ENCODE data around the gene SLC22A17. TPM values are rescaled to one million over a fixed set of nuclear protein-coding genes. Genes with fewer than 3 reads are reported as not detected.
"Not testable (repeated sequence)": the region's sequence is repeated elsewhere in the genome, so short reads cannot be mapped to it uniquely, and the experiment has no call there.

SLC22A17 gene
- total and polyA plus RNA-seq, 2 donors: 30.5 to 40.8 TPM

DNA sequence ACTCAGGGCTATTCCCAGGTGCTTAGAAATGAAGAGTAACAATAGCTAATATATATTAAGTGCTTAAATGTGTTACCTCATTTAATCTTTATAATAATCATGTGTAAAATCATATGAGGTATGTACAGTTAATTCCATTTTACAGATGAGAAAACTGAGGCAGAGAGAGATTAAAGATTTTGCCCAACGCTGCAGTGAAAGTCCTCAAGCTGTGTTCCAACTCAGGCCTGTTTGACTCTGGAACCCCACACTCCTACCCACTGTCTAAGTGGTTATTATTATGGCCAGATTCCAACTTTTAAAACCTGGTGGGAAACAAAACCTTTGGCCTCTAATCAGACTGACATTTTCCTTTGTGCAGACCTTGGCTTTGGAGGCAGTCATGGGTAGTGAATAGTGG lies 34.3 kb upstream of the SLC22A17 start:
- Histone ChIP-seq H3K27ac (ENCODE audit: low read depth) (no peak overlapping the region), H3K4me3 (ENCODE audit: low read depth, low read length) (no peak overlapping the region), H3K4me1 (ENCODE audit: insufficient read depth) (no peaks in the 10 kb centered on the region), H3K36me3 (ENCODE audit: insufficient read depth) (no peaks in the 10 kb centered on the region)
- DNase-seq (ENCODE audit: extremely low spot score): no peak
- WGBS: 97% methylated on average over 1 of the region's 1 CpG

GRCh38 chr14:23386266-23386657 lies 33.6 kb upstream of the SLC22A17 start:
- H3K27ac ChIP-seq (ENCODE audit: low read depth); H3K36me3 ChIP-seq (ENCODE audit: insufficient read depth); H3K4me1 ChIP-seq (ENCODE audit: insufficient read depth); DNase-seq (ENCODE audit: extremely low spot score); H3K4me3 ChIP-seq (ENCODE audit: low read depth, low read length): not testable (repeated sequence)
- WGBS: 89% methylated on average over 17 of the region's 17 CpGs

- no peak overlapping the region for H3K4me3 ChIP-seq (ENCODE audit: low read depth, low read length)
- DNase-seq (ENCODE audit: extremely low spot score): no peak
- no peak overlapping the region for H3K27ac ChIP-seq (ENCODE audit: low read depth)
- no peaks in the 10 kb centered on the region for H3K4me1 ChIP-seq (ENCODE audit: insufficient read depth)
- WGBS: 88% methylated on average over 18 of the region's 18 CpGs
- no peaks in the 10 kb centered on the region for H3K36me3 ChIP-seq (ENCODE audit: insufficient read depth)
These were observed 33.1 kb upstream of the SLC22A17 start for GRCh38 chr14:23385642-23386265.

- no peak overlapping the region for H3K27ac ChIP-seq (ENCODE audit: low read depth)
- WGBS: 75% methylated on average over 2 of the region's 2 CpGs
- no peak for DNase-seq (ENCODE audit: extremely low spot score)
- no peaks in the 10 kb centered on the region for H3K36me3 ChIP-seq (ENCODE audit: insufficient read depth)
- H3K4me1 ChIP-seq (ENCODE audit: insufficient read depth): no peaks in the 10 kb centered on the region
- H3K4me3 ChIP-seq (ENCODE audit: low read depth, low read length): no peak overlapping the region
These were observed 32.6 kb upstream of the SLC22A17 start for GRCh38 chr14:23385244-23385641.

GRCh38 chr14:23384364-23385080 lies 31.8 kb upstream of the SLC22A17 start:
- Histone ChIP-seq H3K36me3 (ENCODE audit: insufficient read depth) (no peaks in the 10 kb centered on the region), H3K4me1 (ENCODE audit: insufficient read depth) (no peaks in the 10 kb centered on the region), H3K4me3 (ENCODE audit: low read depth, low read length) (no peak overlapping the region), H3K27ac (ENCODE audit: low read depth) (no peak overlapping the region)
- DNase-seq (ENCODE audit: extremely low spot score): no peak
- WGBS: 91% methylated on average over 29 of the region's 29 CpGs

- H3K27ac ChIP-seq (ENCODE audit: low read depth): no peak overlapping the region
- no peaks in the 10 kb centered on the region for H3K4me1 ChIP-seq (ENCODE audit: insufficient read depth)
- WGBS: 78% methylated on average over 10 of the region's 10 CpGs
- no peak overlapping the region for H3K4me3 ChIP-seq (ENCODE audit: low read depth, low read length)
- H3K36me3 ChIP-seq (ENCODE audit: insufficient read depth): no peaks in the 10 kb centered on the region
- no peak for DNase-seq (ENCODE audit: extremely low spot score)
These were observed 30.2 kb upstream of the SLC22A17 start for GRCh38 chr14:23382731-23383440.

- Histone ChIP-seq H3K4me1 (ENCODE audit: insufficient read depth) (no peaks in the 10 kb centered on the region), H3K4me3 (ENCODE audit: low read depth, low read length) (no peak overlapping the region), H3K36me3 (ENCODE audit: insufficient read depth) (no peaks in the 10 kb centered on the region), H3K27ac (ENCODE audit: low read depth) (no peak overlapping the region)
- 96% methylated on average over 6 of the region's 6 CpGs for WGBS
- DNase-seq (ENCODE audit: extremely low spot score): no peak
These were observed 29.6 kb upstream of the SLC22A17 start for GRCh38 chr14:23382276-23382675.

GRCh38 chr14:23381871-23382270 lies 29.2 kb upstream of the SLC22A17 start:
- Histone ChIP-seq H3K4me3 (ENCODE audit: low read depth, low read length) (no peak overlapping the region), H3K4me1 (ENCODE audit: insufficient read depth) (no peaks in the 10 kb centered on the region), H3K36me3 (ENCODE audit: insufficient read depth) (no peaks in the 10 kb centered on the region), H3K27ac (ENCODE audit: low read depth) (no peak overlapping the region)
- 60% methylated on average over 3 of the region's 3 CpGs for WGBS
- no peak for DNase-seq (ENCODE audit: extremely low spot score)

DNA sequence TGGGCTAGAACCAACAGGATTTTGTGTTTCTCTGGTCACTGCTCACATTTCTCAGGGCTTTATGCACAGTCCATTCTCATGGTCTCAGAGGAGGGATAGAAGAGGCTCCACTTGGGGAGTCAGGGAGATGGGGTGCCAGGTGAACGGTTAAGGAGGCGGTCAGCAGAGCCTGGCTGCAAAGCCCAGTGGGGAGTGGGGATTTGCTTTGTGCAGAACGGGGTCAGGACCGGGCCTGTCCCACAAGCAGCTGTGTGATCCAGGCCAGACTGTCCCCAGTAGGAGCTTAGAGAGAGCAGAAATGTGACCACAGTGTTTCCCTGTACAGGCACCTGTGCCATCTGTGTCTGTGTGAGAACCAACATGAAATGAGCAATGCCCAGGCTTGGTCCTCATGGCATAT lies 28.3 kb upstream of the SLC22A17 start:
- H3K27ac ChIP-seq (ENCODE audit: low read depth): no peak overlapping the region
- no peak overlapping the region for H3K4me3 ChIP-seq (ENCODE audit: low read depth, low read length)
- 77% methylated on average over 4 of the region's 4 CpGs for WGBS
- H3K36me3 ChIP-seq (ENCODE audit: insufficient read depth): no peaks in the 10 kb centered on the region
- DNase-seq (ENCODE audit: extremely low spot score): no peak
- H3K4me1 ChIP-seq (ENCODE audit: insufficient read depth): no peaks in the 10 kb centered on the region

DNA sequence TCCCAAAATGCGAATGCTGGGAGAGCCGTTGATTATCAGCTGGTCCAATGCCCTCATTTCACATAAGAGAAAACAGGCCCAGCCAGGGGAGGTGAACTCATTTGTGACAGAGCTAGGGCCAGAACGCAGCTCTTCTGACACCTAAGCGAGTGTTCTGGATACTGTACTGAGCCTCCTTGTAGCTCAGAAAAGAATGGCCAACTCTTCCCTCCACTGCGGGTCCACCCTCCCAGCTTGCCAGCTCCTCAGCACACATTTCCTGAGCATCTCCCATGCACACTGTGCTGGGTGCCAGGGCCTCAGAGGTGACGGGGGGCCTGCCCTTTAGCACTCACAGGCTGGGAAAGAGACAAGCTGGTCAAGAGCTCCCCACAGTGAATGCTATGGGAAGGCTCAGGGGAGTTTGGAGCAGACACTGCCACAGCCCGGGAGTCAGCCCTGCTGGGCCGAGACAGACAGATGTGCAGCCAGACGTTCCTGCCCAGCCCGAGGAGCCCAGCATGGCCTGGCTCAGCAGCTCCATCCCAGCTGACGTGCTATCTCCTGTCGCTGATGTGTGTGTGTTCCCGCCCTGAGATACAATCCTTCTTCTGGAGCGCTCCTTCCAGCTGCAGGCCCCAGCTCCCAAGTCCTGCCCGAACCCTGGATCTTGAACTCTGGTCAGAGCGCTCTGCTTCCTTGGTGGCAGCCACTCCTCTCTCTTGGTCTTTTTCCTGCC lies 27.7 kb upstream of the SLC22A17 start:
- no peak overlapping the region for H3K4me3 ChIP-seq (ENCODE audit: low read depth, low read length)
- H3K36me3 ChIP-seq (ENCODE audit: insufficient read depth): no peaks in the 10 kb centered on the region
- H3K27ac ChIP-seq (ENCODE audit: low read depth): no peak overlapping the region
- H3K4me1 ChIP-seq (ENCODE audit: insufficient read depth): no peaks in the 10 kb centered on the region
- no peak for DNase-seq (ENCODE audit: extremely low spot score)
- 51% methylated on average over 16 of the region's 16 CpGs for WGBS

DNA sequence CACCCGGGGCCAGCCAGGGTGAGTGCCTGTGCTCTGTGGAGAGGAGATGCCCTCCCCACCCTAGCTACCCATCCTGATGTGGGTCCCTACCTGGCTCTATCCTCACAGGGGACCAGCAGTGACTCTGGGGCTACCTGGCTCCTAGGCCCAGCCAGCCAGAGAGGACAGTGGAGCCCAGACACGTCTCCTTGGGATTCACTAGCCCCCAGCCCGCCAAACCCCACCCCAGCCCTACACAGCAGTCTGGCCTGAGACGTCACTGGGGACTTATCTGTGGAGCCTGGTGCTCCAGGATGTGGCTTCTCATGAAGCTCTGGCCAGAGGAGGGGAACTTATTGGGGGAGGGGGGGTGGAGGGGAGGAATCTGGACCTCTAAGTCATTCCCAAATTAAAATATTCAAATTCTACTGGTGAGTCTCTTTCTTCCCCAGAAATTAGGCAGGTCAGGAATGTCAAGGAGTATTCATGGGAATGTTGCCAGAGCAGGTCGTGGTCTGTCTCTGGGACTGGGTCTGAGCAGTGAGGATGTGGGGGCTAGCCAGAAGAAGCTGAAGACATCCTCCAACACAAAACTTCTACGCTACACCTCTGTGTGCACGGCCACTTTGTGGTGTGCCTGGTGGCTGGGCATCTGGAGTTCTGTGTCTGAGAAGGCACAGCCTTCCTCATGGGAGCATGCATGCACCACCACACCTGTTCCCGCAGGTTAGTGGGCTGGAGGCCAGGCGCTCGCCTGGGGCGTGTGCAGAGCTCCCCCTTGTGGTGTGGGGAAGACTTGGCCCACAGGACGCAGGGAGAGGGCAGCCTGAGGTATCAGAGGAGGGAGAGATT lies 26.9 kb upstream of the SLC22A17 start:
- no peak overlapping the region for H3K4me3 ChIP-seq (ENCODE audit: low read depth, low read length)
- no peak for DNase-seq (ENCODE audit: extremely low spot score)
- 41% methylated on average over 12 of the region's 12 CpGs for WGBS
- no peak overlapping the region for H3K27ac ChIP-seq (ENCODE audit: low read depth)
- H3K4me1 ChIP-seq (ENCODE audit: insufficient read depth): no peaks in the 10 kb centered on the region
- H3K36me3 ChIP-seq (ENCODE audit: insufficient read depth): no peaks in the 10 kb centered on the region

DNA sequence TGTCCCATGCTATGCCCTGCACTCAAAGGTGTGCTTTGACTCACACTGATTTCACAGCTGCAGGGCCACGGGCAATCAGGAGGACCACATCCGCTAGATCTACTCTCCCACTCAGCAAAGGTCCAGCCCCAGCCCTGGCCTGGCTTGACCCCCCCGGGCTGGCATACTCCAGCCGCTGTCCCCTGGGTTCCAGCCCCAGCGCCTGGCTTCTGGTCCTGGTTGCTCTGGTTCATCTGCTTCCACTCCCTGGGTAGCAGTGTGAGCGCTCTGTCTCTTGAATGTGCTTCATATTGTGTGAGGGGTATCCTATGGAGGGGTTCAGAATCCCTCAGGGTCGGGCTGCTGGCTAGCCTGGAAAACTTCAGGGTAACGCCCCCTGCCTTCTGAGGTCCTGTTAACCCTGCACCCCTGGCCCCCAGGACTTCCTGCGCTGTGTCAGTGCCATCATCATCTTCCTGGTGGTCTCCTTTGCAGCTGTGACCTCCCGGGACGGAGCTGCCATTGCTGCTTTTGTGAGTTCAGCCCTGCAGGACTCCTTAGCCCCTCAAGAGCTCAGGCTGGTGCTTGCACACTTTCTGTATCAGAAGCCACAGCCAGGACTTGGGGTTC lies 26.0 kb upstream of the SLC22A17 start:
- no peaks in the 10 kb centered on the region for H3K4me1 ChIP-seq (ENCODE audit: insufficient read depth)
- WGBS: 87% methylated on average over 11 of the region's 11 CpGs
- no peaks in the 10 kb centered on the region for H3K36me3 ChIP-seq (ENCODE audit: insufficient read depth)
- H3K27ac ChIP-seq (ENCODE audit: low read depth): no peak overlapping the region
- DNase-seq (ENCODE audit: extremely low spot score): no peak
- no peak overlapping the region for H3K4me3 ChIP-seq (ENCODE audit: low read depth, low read length)
